ENCODE data around the gene CHST14. TPM values are rescaled to one million over a fixed set of nuclear protein-coding genes. Genes with fewer than 3 reads are reported as not detected.

The CHST14 gene
- total RNA-seq, 6 experiments from 2014 or later, result 2.9 to 5.7 (median 4.8) TPM

- DNase-seq (no peak), ATAC-seq (no peak)
- intact Hi-C loops (cut with DNase I), result no loop called here
- no peaks in the 10 kb centered on the region for H3K4me1 ChIP-seq
- 100% methylated on average over 1 of the region's 4 CpGs for WGBS (ENCODE audit: insufficient coverage, low coverage, low lambda C conversion rate, missing lambda C conversion rate)
- H3K36me3 ChIP-seq, result no peaks in the 10 kb centered on the region
- H3K27me3 ChIP-seq, result no peaks in the 10 kb centered on the region
- H3K4me3 ChIP-seq, result no peak overlapping the region
- no peak overlapping the region for H3K27ac ChIP-seq
- H3K9me3 ChIP-seq, result no peaks in the 10 kb centered on the region
- TF ChIP-seq POLR2A (IDR thresholded peaks at IDR 0.05) (no peak), CTCF (IDR thresholded peaks at IDR 0.05) (no peak)
These were observed 29.1 kb downstream of the CHST14 start for GRCh38 chr15:40499931-40500330.

GRCh38 chr15:40500568-40501330 is 30.0 kb downstream of the CHST14 start:
- Histone ChIP-seq H3K27me3 (no peaks in the 10 kb centered on the region), H3K9me3 (no peaks in the 10 kb centered on the region), H3K27ac (no peak overlapping the region), H3K4me3 (no peak overlapping the region), H3K4me1 (no peaks in the 10 kb centered on the region), H3K36me3 (no peaks in the 10 kb centered on the region)
- DNase-seq (no peak), ATAC-seq (no peak)
- intact Hi-C loops (cut with DNase I), result no loop called here
- TF ChIP-seq POLR2A (IDR thresholded peaks at IDR 0.05), result no peak
- no peak for TF ChIP-seq CTCF (IDR thresholded peaks at IDR 0.05)
- WGBS (ENCODE audit: insufficient coverage, low coverage, low lambda C conversion rate, missing lambda C conversion rate), result 69% methylated on average over 4 of the region's 4 CpGs

GRCh38 chr15:40501487-40501886 is 30.7 kb downstream of the CHST14 start:
- Histone ChIP-seq H3K36me3 (no peaks in the 10 kb centered on the region), H3K4me3 (no peak overlapping the region), H3K4me1 (no peaks in the 10 kb centered on the region), H3K27ac (no peak overlapping the region), H3K27me3 (no peaks in the 10 kb centered on the region), H3K9me3 (no peaks in the 10 kb centered on the region)
- WGBS (ENCODE audit: insufficient coverage, low coverage, low lambda C conversion rate, missing lambda C conversion rate), result 63% methylated on average over 4 of the region's 6 CpGs
- TF ChIP-seq POLR2A (IDR thresholded peaks at IDR 0.05), result no peak
- TF ChIP-seq CTCF (IDR thresholded peaks at IDR 0.05), result no peak
- DNase-seq, result no peak
- ATAC-seq, result no peak
- intact Hi-C loops (cut with DNase I), result no loop called here

- Histone ChIP-seq H3K4me3 (peak overlapping the region in 2 of 3 donors; percentile 31 to 36), H3K4me1 (peaks cover 0 to 12% (median 3%) of the 10 kb centered on the region in 4 donors), H3K36me3 (no peaks in the 10 kb centered on the region), H3K9me3 (no peaks in the 10 kb centered on the region), H3K27me3 (no peaks in the 10 kb centered on the region), H3K27ac (no peak overlapping the region)
- intact Hi-C loops (cut with DNase I), result no loop called here
- TF ChIP-seq POLR2A (IDR thresholded peaks at IDR 0.05) (no peak), CTCF (IDR thresholded peaks at IDR 0.05) (peak; percentile 43 to 82 (median 80))
- WGBS (ENCODE audit: insufficient coverage, low coverage, low lambda C conversion rate, missing lambda C conversion rate), result 1% methylated on average over 17 of the region's 30 CpGs
- peak; percentile 79 to 82 (median 81) for DNase-seq
- ATAC-seq, result peak; percentile 66 to 81 (median 78)
These were observed 36.3 kb downstream of the CHST14 start for GRCh38 chr15:40506964-40507571.

Measured in right lobe of liver (tissue), 6 donors.